ENCODE results near the gene CREB3. TPM values are rescaled to one million over a fixed set of nuclear protein-coding genes. Genes with fewer than 3 reads are reported as not detected.

The CREB3 gene
- total and polyA plus RNA-seq, 2 of the 4 experiments (the other 2 are of a cell fraction): 60.7 to 106 TPM

- TF ChIP-seq MAZ (IDR thresholded peaks at IDR 0.05; ENCODE audit: borderline replicate concordance, low read depth, low read length) (peak; percentile 83; the same call in 1 of the 2 replicates), MXI1 (IDR thresholded peaks at IDR 0.05; ENCODE audit: borderline replicate concordance, low read depth, low read length) (no peak)
Observed at GRCh38 chr9:35690614-35691333, 41.7 kb upstream of the CREB3 start (continued).

GRCh38 chr9:35691334-35691650, 41.2 kb upstream of the CREB3 start:
- no CpG with 5 or more reads among the region's 10 CpGs for WGBS, 2 experiments (ENCODE audit: extremely low coverage in 2 of 2, insufficient read length in 1 of 2)
- H3K4ac ChIP-seq (ENCODE audit: low read depth, low read length): peak overlapping the region; percentile 96
- peak overlapping the region; percentile 91 for H3K14ac ChIP-seq (replicated peaks; ENCODE audit: low read depth, low read length)
- peak overlapping the region; percentile 80 for H3K18ac ChIP-seq (ENCODE audit: low read depth, low read length)
- in situ Hi-C loops (cut with MboI; ENCODE audit: low sequenced_read_pairs): no loop called here
- peaks cover 37% of the 10 kb centered on the region for H4K20me1 ChIP-seq (ENCODE audit: insufficient read depth, low read length)
- peak overlapping the region; percentile 97 for H2AK5ac ChIP-seq (ENCODE audit: low read depth, low read length)
- H4K91ac ChIP-seq (ENCODE audit: insufficient read depth, low read depth, low read length): peak overlapping the region; percentile 97
- TSS peak; percentile 79 for BruUV-seq (replicated peaks)
- H4K8ac ChIP-seq (ENCODE audit: low read depth in 2 of 2, low read length in 2 of 2): peak overlapping the region; percentile 93 to 96
- H3K4me2 ChIP-seq (ENCODE audit: low read depth, low read length): peak overlapping the region; percentile 73
- peaks cover 19% of the 10 kb centered on the region for H3K4me1 ChIP-seq (ENCODE audit: control insufficient read depth, insufficient read depth, low read length)
- no peaks in the 10 kb centered on the region for H3K9me3 ChIP-seq (ENCODE audit: control insufficient read depth, insufficient read depth, low read length)
- H3K9me1 ChIP-seq (ENCODE audit: insufficient read depth, low read length): peaks cover 19% of the 10 kb centered on the region
- H4K5ac ChIP-seq (ENCODE audit: low read depth, low read length): peak overlapping the region; percentile 69
- peak overlapping the region; percentile 85 for H2AFZ ChIP-seq (replicated peaks; ENCODE audit: low read length, poor library complexity)
- H3K27ac ChIP-seq (ENCODE audit: insufficient read depth, low read length): peak overlapping the region; percentile 98
- no peak for DNase-seq
- ATAC-seq (ENCODE audit: low read depth): no peak
- H2BK20ac ChIP-seq (ENCODE audit: low read depth, low read length): peak overlapping the region; percentile 30; the same call in 1 of the 2 replicates
- peak overlapping the region; percentile 75 for H2BK120ac ChIP-seq (ENCODE audit: low read depth, low read length)
- peak overlapping the region; percentile 94; the same call in 1 of the 3 replicates for H2BK15ac ChIP-seq (ENCODE audit: low read depth, low read length)
- peak overlapping the region; percentile 82 for H3K56ac ChIP-seq (ENCODE audit: extremely low read depth, insufficient read depth, low read length)
- H3K9ac ChIP-seq (ENCODE audit: low read depth, low read length): peak overlapping the region; percentile 95
- intact Hi-C loops (cut with micrococcal nuclease): loop anchor here (2.0 to 5.0 kb wide), 2 partner anchors 34 to 38 kb away; partner anchors contain the start of genes CCDC107 and RMRP
- H3K79me1 ChIP-seq (ENCODE audit: low read depth in 1 of 2, low read length in 2 of 2): peaks cover 0 to 53% of the 10 kb centered on the region in 2 experiments
- H3K23ac ChIP-seq (ENCODE audit: low read depth, low read length): peak overlapping the region; percentile 84; the same call in 1 of the 2 replicates
- no peaks in the 10 kb centered on the region for H3K27me3 ChIP-seq (ENCODE audit: control insufficient read depth, insufficient read depth, low read length)
- CTCF ChIA-PET: interaction anchor here (0.9 kb wide), 1 partner anchor 10 kb away, joined by 4 read pairs; no protein-coding TSS in a partner anchor
- TF ChIP-seq NFE2L2 (IDR thresholded peaks at IDR 0.05; ENCODE audit: low read depth, low read length) (no peak), SMC3 (IDR thresholded peaks at IDR 0.05; ENCODE audit: low read depth, low read length) (no peak), RAD21 (IDR thresholded peaks at IDR 0.05; ENCODE audit: low read length) (no peak), RFX5 (IDR thresholded peaks at IDR 0.05; ENCODE audit: low read depth, low read length) (no peak), CTCF (conservative IDR thresholded peaks at IDR 0.05; ENCODE audit: low read depth, low read length) (no peak), BHLHE40 (IDR thresholded peaks at IDR 0.05; ENCODE audit: low read depth, low read length) (no peak), FOS (IDR thresholded peaks at IDR 0.05; ENCODE audit: low read depth, low read length) (no peak), CEBPB (IDR thresholded peaks at IDR 0.05; ENCODE audit: low read depth, low read length) (no peak), CHD1 (IDR thresholded peaks at IDR 0.05; ENCODE audit: low read depth, low read length) (no peak), POLR2A (IDR thresholded peaks at IDR 0.05; ENCODE audit: low read depth, low read length) (no peak; the same call in 1 of the 2 replicates), MAZ (IDR thresholded peaks at IDR 0.05; ENCODE audit: borderline replicate concordance, low read depth, low read length) (no peak), RCOR1 (IDR thresholded peaks at IDR 0.05; ENCODE audit: insufficient replicate concordance, low read length) (no peak), ELK1 (IDR thresholded peaks at IDR 0.05; ENCODE audit: borderline replicate concordance, low read depth, low read length) (no peak)
- POLR2A ChIA-PET (ENCODE audit: unreplicated experiment): interaction anchor here (0.6 to 2.6 kb wide), 7 partner anchors 8 to 41 kb away, joined by 3 to 25 read pairs (median 4); partner anchors contain the start of genes CREB3 and TLN1
- H2BK5ac ChIP-seq (ENCODE audit: low read depth, low read length, poor library complexity, severe bottlenecking): peak overlapping the region; percentile 98
- H2AK9ac ChIP-seq (replicated peaks; ENCODE audit: low read depth, low read length, poor library complexity): peak overlapping the region; percentile 77
- peak overlapping the region; percentile 56 for H3K4me3 ChIP-seq (ENCODE audit: insufficient read depth, low read depth, low read length)
- dilution Hi-C loops (cut with HindIII; ENCODE audit: low sequenced_read_pairs, unreplicated experiment): no loop called here
- H3K36me3 ChIP-seq (ENCODE audit: control insufficient read depth, insufficient read depth, low read length): peaks cover 28% of the 10 kb centered on the region

Data from IMR-90 (cell line).